ENCODE data around the gene HTT.

- TF ChIP-seq, protein P1, sequence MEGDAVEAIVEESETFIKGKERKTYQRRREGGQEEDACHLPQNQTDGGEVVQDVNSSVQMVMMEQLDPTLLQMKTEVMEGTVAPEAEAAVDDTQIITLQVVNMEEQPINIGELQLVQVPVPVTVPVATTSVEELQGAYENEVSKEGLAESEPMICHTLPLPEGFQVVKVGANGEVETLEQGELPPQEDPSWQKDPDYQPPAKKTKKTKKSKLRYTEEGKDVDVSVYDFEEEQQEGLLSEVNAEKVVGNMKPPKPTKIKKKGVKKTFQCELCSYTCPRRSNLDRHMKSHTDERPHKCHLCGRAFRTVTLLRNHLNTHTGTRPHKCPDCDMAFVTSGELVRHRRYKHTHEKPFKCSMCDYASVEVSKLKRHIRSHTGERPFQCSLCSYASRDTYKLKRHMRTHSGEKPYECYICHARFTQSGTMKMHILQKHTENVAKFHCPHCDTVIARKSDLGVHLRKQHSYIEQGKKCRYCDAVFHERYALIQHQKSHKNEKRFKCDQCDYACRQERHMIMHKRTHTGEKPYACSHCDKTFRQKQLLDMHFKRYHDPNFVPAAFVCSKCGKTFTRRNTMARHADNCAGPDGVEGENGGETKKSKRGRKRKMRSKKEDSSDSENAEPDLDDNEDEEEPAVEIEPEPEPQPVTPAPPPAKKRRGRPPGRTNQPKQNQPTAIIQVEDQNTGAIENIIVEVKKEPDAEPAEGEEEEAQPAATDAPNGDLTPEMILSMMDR (conservative IDR thresholded peaks at IDR 0.05; ENCODE audit: low read depth, low read length) = no peak
- no peak for TF ChIP-seq EZH2 (IDR thresholded peaks at IDR 0.05; ENCODE audit: low read length, unreplicated experiment)
- TF ChIP-seq EZH2phosphoT487 (IDR thresholded peaks at IDR 0.05; ENCODE audit: borderline replicate concordance, low read length) = no peak
Observed at GRCh38 chr4:3062471-3062870, 12.0 kb upstream of the HTT start.
